CD4-positive, alpha-beta T cell treated with Interleukin-6 for 4 hours (primary cell): ENCODE measurements around the gene MN1.

ENCODE experiments used
- DNase-seq: peaks from one replicate; pipeline ENCODE4 v3.0.0-alpha.2; 2020; ENCODE audit warnings: mixed read lengths

MN1 gene

DNA sequence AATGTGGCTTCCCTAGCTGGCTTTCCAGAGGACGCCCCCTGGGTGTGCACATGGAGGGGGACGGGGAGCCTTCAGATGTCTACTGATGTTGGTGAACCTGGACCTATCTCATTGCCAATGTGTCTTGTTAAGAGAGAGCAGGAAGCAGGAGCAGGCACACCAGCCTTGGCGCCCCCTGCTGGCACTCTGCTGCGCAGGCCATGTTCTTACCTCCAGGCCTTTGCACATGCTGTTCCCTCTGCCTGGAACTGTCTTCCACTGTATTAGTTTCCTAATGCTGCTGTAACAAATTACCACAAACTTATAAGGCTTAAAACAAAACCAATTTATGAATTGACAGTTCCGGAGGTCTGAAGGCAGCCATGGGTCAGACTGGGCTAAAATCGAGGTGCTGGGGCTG, 23.6 kb upstream of the MN1 start:
- no peak for DNase-seq

- DNase-seq, result no peak
Observed at GRCh38 chr22:27823221-27823620, 21.7 kb upstream of the MN1 start.

DNA sequence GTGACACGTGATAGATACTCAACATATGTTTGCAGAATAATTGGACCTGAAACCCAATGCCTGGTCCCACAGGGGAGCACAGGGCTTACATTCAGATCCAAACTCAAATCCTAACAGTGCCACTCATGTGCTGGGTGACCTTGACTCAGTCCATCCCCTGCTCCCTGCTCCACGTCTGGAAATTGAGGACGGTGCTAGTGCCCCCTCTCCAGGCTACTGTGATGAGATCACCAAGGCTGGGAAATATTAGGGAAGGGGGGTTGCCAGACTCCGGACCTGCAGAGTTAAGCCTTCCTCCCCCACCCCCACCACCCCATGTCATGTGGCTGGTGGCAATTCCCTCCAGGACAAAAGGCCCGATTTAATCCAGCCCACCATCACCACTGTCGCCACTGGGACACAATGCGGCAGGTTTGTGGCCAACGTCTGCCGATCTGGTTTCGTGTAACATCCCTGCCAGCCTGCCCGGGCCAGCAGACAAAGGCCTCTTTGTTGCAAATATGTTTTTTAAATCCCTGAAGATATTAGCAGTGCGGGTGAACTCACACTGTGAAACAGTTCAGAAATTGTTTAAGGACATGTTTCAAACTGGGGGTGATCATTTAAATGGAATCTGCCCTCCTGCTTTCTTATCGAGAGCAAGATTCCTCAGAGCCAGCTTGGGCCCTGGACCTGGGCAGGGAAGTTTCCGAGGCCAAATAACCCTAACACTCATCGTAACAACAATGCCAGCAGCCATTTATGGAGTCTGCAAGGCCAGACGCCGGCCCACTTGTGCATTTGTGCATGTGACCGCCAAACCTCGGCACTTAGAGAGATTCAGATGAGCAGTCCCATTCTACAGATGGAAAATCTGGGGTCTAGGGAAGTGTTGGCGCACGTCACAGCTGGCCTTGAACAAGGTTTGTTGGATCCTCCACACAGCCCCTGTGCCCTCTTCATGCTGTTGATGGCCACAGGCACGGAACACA, 19.6 kb upstream of the MN1 start:
- DNase-seq, result no peak

DNA sequence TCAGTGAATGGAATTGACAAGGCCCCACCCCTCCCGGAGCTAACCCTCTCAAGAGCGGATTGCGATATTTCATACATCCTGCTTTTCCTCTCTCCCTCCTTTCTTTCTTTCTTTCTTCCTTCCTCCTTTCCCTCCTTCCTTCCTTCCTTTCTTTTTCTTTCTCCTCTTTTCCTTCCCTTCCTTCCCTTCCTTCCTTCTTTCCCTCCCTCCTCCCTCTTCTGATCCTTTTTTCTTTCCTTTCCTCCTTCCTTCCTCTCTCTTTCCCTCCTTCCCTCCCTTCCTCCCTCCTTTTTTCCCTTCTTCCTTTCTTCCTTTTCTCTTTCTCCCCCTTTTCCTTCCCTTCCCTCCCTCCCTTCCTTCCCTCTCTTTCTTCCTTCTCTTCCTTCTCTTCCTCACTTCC, 15.0 kb upstream of the MN1 start:
- DNase-seq, result no peak

DNA sequence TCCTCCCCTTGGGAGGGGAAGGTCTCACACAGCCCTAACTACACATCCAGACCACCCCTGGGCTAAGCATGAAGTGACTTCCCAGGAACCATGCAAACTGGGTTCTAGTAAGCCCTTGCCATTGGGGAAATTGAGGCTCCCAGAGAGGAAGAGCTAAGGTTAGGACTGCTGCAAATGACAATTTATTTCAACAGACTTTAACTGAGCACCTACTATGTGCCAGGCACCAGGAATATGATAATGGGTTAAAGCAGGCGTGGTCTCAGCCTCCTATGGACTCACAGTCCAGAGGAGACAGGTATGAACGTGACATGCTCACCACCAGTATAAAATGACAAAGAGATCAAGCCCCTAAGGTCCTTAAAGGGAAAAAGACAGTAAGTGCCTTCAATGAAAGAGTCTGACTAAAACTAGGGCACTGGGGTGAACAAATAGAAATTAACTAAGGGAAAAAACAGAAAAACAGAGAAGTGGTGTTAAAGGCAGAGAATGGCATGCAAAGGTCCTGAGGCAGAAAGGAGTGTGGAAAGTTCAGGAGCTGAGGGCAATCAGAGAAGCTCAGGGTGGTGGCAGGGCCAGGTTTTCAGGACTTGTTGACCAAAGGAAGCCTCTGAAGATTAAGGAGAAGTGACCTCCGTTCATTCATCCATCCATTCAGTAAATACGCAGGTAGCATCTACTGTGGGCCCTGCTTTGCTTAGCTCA, 14.4 kb upstream of the MN1 start:
- DNase-seq, result no peak

DNA sequence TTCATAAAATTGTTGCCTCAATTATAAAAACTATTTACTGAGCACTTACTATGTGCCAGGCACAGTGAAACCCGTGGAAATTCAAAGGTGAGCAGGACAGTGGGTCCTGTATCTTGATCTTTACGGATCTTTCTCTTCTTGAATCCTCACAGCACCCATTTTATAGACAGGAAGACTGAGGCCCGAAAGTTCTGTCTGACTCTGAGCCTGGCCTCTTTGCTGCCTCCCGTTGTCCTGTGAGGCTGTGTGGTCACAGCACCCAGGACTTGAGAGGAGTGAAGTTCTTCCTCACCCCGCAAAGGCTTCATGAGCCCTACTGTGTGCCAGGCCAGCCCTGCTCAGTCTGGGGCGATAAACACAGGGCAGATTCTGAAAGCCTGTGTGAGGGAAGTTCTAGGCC, 13.4 kb upstream of the MN1 start:
- DNase-seq, result no peak

DNA sequence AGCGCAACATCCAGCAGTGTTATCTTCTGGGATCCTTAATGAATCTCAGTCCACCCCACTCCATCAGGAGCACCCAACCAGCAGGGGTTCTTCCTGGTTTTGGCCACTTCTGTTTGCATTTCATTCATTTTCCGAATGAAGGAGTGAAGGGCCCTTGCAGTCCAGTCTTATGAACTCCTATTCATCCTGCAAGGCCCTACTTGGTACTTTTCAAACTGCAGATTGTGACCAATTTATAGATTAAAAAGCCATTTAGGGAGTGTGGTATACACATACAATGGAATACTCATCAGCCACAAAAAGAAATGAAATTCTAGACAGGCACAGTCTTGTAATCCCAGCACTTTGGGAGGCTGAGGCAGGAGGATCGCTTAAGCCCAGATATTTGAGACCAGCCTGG, 10.2 kb upstream of the MN1 start:
- DNase-seq, result no peak

GRCh38 chr22:27810609-27811151, 9.1 kb upstream of the MN1 start:
- no peak for DNase-seq

- DNase-seq, result no peak
Observed at GRCh38 chr22:27809700-27810608, 8.4 kb upstream of the MN1 start.

- DNase-seq, result no peak
Observed at GRCh38 chr22:27809226-27809603, 7.7 kb upstream of the MN1 start.

GRCh38 chr22:27808451-27809225, 7.1 kb upstream of the MN1 start:
- no peak for DNase-seq

GRCh38 chr22:27805841-27806240, 4.3 kb upstream of the MN1 start:
- DNase-seq, result no peak

GRCh38 chr22:27804470-27805297, 3.1 kb upstream of the MN1 start:
- DNase-seq, result peak; percentile 64

DNA sequence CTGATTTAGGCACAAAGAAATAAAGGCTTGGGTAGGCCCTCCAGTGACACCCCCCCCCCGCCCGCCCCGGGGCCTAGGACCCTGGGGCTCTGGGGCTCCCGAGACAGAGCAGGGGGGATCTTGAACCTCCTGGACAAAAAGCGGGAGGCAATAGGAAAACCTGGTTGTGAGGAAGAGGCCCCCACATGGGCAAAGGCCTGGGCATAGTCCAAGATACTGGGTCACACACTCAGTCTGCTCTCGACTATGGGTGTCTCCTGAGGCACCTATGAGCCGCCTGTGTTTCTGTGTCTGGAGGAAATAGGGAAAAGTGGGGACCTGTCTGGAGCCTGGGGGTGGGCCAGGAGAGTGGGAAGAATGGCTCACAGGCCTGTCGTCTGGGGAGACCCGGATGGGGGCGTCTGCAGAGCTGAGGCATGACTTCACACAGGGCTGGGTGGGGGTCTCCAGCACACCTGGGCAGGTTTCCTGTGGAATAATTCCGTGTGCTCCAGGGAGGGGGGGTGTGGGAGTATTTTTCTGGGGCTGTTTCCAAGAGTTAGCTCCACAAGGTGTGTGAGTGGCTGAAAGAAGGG, 2.4 kb upstream of the MN1 start:
- no peak for DNase-seq

- DNase-seq, result no peak
Observed at GRCh38 chr22:27802346-27803073, 954 bp upstream of the MN1 start.

DNA sequence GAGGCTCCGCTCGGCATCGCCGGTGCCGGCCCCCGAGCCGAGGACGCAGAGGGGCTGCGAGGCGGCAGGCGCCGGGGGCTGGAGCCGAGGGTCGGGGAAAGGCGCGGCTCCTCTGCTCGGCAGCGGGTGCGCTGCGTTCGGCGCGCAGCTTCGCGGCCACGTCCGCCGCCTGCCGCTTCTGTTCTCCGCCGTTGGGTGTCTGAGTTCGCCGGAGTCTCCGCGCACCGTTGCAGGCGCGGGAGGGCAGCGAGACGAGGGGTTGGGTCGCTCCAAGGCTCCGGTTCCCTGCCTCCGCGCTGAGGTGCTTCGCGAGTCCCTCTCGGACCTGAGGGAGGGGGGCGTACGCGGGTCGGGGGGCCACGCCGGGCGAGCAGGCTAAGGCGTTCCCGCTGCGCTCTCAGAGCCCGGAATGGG, 347 bp downstream of the MN1 start:
- DNase-seq, result peak; percentile 42

GRCh38 chr22:27800250-27801201, 1.0 kb downstream of the MN1 start:
- DNase-seq, result peak; percentile 8

- DNase-seq, result no peak
Observed at GRCh38 chr22:27799827-27800249, 1.7 kb downstream of the MN1 start.
